Measurements from ENCODE around the gene ANKRD6. TPM values are rescaled to one million over a fixed set of nuclear protein-coding genes. Genes with fewer than 3 reads are reported as not detected.

Gene ANKRD6
- total RNA-seq, 1 donor from 2014 or later = 7.1 TPM

DNA sequence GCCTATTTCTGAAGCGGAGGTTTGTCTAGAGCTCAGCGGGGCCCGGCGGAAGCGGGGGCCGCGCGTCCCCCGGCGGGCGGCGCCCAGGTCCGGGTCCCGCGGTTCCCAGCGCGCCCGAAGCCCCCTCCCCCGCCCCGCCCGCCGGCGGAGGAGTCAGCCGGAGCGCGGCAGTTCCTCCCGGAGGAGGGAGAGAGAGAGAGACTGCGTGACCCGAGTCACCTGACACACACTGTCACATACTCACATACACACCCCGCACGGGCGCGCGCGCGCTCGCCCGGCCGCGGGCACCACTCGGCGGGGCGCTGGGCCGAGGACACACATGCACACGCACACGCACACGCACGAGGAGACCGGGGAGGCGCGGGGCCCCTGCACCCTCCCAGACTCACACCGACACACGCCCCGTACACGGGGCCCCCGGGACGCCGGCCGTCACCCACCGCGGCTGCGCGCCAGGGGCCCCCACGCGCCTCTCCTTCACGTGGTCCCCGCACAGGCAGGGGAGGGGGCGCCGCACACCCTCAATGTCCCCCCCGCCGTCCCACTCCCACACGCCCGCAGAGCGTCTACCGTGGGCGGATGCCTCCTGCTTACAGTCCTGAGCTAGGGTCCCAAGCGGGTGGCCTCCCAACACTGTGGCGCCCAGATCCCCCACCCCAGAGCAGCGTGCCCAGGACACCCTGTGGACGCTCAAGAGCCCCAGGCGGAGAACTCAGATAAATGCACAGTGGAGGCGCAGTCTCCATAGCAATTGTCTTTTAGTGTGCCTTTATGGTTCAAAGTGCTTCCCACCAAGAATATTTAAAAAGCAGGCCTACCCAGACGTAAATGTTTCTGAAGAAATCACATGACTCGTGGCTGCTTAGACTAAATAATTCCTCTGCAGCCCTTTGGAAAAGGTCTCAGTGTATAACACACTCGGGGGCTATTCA is 20.6 kb upstream of the ANKRD6 start, which contains the start of gene RRAGD:
Gene RRAGD (minus strand): TSS at position 203 of the 935 bp plus-strand sequence. CDS start 280 bp downstream, outside the sequence.
- ATAC-seq (peak; percentile 93), DNase-seq (ENCODE audit: low spot score) (peak; percentile 80)

DNA sequence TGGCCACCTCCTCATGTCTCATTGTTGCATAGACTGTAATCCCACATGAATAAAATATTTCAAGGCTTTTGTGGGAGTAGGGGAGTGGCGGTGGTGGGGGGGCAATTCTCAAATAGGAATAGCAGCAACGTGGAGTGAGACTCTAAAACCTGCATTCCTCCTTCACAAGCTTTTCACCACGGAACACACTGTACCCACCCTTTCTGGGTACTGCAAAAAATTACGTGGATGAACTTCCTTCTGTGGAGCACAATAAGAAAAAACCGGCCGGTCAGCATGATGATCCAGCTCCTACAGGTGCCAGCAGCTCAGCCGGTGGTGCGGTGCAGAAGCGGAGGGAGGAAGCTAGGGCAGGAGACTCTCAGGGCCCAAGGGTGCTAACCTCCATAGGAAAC is 19.9 kb upstream of the ANKRD6 start:
- DNase-seq (ENCODE audit: low spot score) = no peak
- ATAC-seq = no peak

DNA sequence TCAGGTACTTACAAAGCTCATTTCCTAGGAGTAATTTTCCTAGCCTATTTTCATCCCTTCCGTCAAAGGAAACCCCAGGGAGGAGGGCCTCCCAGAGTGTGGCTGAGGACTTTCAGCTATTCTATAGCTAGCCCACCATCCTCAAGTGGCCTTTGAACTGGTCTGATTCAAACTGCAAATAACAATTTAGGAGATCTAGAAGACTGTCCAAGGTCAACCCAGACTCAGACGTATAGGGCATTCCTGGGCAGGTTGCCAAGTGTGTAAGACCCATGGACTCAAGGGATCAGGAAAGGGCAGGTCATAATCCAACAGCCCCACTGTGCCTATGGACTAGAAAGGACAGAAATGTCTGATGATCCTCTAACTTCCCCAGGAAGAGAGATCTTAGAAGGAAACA is 18.7 kb upstream of the ANKRD6 start:
- no peak for DNase-seq (ENCODE audit: low spot score)
- ATAC-seq = no peak

DNA sequence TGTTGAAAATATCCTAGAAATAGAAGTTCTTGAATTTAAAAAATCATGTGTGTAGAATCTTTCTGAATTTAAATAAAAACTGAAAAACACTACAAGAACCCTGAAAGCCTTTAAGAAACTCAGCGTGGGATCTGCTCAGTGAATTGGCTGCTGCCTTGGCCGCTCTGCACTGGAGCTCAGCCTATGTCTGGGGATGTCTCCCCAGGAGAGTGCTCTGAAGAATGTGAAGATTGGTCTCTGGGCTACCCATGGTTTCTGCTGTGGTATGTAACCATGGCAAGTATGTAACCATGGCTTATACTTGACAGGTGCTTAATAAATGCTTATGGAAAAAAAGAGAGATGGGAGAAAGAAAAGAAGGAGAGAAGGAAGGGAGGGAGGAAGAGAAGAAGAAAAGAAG is 17.8 kb upstream of the ANKRD6 start:
- ATAC-seq = no peak
- DNase-seq (ENCODE audit: low spot score) = no peak

DNA sequence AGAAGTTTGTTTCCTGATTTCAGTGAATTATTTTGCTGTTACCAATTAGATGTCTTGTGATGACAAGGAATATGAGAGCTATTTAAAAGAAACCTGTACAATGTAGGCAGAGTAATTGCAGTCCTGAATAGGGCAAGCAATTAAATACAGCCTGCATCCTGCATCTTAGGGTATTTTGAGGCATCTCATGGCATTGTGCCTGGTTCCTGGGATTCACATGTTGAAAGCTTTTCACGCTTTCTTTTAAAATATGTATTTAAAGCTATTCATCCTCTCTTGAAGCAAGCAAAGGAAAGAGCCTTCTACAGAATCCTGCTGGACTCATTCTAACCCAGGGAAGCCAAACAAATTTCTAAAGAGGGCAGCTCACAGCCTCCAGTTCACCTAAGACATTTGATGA is 16.2 kb upstream of the ANKRD6 start:
- DNase-seq (ENCODE audit: low spot score) = no peak
- no peak for ATAC-seq

DNA sequence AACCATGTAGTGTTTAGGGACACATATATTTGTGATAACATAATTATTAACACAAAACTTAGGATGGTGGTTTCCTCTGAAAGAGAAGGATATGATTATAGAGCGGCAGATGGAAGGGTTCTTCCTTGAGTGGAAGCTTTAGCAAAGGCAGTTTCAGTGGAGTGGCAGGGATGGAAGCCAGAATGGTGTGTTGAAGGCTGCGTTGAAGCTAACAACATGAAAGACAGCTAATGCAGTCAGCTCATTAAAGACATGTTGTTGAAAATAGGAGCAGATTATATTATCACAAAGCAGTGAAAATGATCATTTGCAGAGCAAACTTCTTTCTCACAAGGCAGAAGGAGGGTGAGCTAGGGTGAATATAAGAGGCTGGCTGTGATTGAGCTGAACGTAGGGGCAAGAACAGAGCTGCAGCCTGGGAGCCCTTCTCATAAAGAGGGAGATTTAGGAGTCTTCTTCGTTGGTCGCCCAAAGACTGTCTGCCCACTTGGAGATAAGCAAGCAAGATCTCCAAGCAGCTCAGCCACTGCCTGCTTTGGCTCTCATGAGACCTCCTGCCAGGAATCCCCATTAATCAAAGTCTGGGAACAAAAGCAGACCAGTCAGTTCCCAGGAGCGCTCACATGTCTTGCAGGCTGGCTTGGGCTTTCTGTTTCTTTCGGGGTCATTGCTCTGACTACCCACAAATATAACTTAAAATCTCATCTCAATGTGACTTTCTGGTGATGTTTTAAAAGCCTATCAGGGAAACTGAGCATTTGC is 2.6 kb upstream of the ANKRD6 start:
- DNase-seq (ENCODE audit: low spot score) (no peak), ATAC-seq (no peak)

DNA sequence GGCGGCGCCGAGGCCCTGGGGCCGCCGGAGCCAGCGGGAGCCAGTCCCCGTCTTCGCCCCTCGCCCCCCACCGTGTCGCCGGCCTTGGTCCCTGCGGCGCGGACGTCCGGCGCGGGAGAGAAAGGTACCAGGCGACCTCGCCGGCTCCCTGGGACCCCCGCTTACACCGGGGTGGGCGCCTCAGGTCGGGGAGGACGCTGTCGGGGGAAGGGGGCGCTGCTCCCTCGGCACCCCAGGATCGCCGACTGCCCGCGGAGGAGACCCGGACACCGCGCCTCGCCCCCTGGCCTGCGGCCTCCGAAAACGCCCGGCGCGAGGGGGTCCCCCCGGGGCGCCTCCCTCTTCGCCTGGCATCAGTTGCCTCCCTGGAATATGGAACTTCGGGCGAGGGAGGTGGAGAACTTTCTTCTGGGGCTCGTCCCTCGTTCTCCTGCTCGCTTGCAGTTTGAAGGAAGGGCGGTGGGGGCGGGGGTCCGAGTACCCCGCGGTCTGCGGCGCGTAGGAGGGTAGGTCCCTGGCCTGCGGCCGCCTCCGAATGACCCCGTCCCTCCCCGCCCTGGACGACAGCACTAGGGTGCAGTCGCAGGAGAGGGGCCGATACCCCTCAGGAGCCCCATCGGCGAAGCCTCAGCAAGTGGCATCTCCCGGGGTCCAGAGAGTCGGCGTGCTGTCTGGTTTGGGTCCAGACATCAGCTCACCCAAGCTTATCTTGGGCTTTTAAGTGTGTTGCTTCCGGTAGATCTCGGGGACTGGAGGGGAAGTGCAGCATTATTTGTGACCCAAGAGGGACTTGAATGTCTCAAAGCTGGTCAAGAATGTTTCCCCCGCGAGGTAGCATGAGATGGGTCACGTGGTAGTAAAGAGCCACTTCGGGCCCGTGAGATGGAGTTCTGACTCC is 549 bp downstream of the ANKRD6 start:
- ATAC-seq (peak; percentile 46), DNase-seq (ENCODE audit: low spot score) (peak; percentile 51)

DNA sequence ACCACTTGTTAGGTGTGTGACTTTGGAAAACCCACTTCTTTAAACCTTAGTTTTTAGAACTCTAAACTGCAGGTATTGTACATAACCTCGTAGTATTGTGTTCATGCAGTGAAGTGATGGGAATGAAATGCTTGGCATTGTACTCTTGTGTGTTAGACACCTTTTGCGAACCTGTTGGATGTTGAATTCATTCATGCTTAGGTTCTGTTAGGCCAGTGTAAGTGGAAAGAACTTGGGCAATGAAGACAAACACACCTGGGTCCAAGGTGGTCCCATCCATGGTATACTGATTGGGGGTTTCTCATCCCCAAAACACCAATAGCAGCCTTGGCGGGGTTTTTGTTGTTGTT is 1.2 kb downstream of the ANKRD6 start:
- ATAC-seq = no peak
- no peak for DNase-seq (ENCODE audit: low spot score)

DNA sequence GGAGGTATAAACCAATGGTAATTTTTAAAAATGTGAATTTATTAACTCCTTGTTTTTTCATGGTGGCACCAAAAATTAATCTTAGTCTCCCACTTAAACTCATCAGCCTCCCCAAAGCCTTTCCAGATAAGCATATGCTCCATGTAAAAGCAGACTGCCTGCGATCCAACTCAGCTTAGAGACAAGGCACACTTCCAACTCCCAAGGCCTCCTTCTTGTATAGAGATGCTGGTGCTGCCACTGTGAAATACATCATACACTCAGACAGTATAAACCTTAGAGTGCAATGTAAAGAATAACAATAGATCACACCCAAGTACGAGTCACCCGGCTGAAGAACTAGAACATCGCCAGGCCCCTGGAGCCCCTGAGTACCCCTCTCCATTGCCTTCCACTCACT is 2.0 kb downstream of the ANKRD6 start:
- ATAC-seq (no peak), DNase-seq (ENCODE audit: low spot score) (no peak)

DNA sequence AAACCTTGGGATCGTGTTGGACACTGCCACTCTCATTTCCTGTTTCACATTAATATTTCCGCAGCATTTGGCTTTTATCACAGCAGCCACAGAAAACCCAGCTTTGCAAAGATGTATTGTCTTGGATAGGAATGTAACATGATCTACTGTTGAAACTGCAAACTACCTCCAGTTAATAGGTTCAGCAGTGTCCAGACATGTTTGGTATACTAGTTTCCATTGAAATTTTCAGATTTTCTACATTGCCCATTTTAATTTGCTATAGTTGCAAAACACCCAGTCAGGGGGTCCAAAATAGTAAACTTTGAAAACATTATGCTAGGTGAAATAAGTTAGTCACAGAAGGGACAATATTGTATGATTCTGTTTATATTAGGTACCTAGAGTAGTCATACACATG is 3.3 kb downstream of the ANKRD6 start:
- DNase-seq (ENCODE audit: low spot score) = no peak
- ATAC-seq = no peak

DNA sequence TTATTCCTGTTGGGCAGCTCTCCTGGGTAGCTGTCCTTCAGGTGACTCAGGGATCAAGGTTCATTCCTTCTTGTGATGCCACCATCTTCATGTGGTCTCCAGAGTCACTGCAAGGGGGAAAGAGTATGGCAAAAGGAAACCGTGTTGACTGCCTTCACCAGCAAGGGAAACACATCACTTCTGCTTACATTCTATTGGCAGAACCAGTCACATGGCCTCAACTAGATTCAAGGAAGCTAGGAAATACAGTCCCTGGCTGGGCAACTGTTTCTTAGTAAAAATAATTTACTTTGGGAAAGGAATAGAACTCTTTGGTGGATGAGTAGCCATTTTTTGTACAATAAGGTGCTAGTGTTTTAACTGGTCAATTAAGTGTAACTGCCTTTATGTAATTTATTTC is 5.3 kb downstream of the ANKRD6 start:
- ATAC-seq (no peak), DNase-seq (ENCODE audit: low spot score) (no peak)

DNA sequence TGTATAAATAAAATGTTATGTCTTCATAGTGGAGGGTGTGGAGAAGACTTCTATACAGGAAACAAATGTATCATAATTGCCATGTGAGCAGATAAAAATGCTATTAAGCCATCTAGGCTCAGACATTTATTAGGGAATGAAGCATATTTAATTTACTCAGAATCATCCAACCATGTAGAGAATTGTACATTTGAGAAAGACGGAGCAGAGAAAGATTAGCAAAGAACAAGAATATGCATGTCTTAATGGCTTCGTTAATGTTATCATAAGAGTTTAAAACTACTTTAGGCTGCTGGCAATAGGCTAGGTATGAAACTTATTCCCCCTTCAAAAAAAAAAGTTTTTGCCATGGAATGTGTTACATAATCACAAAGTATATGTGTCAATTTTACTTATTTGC is 6.1 kb downstream of the ANKRD6 start:
- no peak for ATAC-seq
- DNase-seq (ENCODE audit: low spot score) = no peak

DNA sequence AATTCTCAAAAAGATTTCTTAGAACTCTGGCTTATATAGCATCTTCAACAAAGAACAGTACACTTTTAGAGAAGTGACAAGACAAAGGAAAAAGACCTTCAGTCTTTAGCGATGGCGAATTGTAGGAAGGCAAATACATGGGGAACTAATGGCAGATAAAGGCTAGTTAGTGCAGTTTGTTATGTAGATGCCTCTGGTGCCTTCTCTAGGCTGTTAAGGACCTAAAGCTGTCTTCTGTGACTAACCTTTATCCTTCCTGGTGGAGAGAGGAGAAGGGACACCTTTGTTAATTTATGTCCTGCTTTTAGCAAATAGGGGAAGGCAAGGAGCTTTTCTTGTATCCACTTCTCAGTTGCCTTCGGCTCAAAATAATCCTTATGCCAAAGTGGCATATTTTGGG is 7.2 kb downstream of the ANKRD6 start:
- DNase-seq (ENCODE audit: low spot score) (no peak), ATAC-seq (no peak)

DNA sequence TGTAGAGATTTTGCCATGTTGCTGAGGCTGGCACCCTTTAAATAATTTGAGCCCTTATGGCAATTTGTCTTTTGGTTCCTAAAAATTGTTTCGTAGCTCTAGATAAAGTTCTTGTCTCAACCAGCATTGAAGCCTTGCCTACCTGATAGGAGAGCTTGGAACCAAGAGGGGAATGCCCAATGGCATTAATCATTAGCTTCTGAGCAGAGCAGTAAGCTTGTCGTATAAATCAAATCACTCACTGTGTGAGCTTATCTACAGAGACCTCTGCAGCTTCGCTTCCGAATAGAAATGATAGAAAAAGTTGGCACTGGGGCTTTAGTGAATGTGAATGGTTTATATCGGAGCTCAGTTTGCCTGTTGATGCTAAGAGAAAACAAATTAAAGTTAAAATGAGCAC is 10.7 kb downstream of the ANKRD6 start:
- DNase-seq (ENCODE audit: low spot score) (no peak), ATAC-seq (peak; percentile 100)

DNA sequence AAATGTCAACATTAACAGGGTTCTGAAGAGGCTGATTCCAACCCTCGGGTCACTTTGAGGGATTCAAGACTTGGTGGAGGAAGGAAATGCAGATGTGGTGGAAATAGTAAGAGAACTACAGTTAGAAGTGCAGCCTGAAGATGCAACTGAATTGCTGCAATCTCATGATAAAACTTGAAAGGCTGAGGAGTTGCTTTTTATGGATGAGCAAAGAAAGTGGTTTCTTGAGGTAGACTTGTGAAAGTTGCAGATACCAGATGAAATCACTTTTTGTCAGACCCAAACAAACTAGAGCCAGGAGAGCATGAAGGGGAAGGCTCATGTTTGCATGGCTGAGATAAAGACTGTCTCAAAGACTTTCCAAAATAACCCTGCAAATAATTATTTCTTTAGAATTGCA is 16.2 kb downstream of the ANKRD6 start:
- no peak for ATAC-seq
- no peak for DNase-seq (ENCODE audit: low spot score)

DNA sequence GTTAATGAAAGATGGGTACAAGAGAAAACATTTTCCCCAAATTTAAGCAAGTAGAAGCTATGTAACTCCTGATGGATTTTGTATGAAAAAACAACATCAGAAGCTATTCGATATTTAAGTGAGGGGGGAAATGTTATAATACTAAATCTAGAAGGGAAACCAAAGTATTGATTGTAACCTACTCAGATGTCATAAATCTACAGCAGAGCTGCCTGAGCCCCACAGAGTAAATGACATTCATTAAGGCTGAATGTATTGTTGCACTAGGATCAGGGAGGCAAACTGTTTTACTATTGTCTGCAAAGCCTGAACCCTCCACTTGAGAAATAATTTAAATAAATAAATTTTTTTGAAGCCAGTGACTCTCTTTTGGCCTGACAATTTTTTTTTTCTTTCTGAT is 19.3 kb downstream of the ANKRD6 start:
- ATAC-seq (no peak), DNase-seq (ENCODE audit: low spot score) (no peak)

DNA sequence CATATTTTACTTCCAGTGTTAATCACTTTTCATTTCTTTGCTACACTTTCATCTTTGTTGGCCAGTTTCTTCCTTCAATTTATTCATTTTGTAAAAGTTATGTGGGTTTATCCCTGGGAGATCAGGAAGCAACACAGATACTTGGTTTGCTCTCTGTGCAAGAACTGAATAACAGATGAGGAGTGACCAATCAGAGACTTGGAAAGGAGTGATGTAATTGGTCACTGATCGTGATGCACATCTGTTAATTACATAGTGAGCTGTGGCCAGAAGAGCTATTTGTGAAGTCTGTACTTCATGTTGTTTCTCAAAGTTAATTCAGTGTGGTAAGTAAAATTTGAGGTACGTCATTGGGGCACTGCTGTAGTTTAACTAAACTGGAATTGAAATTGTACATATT is 21.3 kb downstream of the ANKRD6 start:
- no peak for DNase-seq (ENCODE audit: low spot score)
- no peak for ATAC-seq

DNA sequence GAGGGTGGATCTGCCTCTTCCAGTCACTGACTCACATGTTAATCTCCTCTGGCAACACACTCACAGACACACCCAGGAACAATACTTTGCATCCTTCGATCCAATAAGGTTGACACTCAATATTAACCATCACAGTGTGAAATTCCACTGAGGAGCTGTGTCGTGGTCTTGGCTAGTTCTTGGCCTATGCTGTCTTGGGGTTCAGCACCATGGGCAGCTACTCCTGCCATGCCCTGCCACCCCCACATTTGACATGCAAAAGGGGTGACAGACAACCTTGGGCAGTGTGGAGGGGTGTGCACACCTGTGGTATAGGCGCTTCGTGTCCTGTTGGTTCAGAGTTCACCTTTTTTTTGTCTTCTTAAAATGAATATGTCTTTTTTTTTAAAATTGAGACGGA is 25.8 kb downstream of the ANKRD6 start:
- DNase-seq (ENCODE audit: low spot score) = no peak
- ATAC-seq = no peak

DNA sequence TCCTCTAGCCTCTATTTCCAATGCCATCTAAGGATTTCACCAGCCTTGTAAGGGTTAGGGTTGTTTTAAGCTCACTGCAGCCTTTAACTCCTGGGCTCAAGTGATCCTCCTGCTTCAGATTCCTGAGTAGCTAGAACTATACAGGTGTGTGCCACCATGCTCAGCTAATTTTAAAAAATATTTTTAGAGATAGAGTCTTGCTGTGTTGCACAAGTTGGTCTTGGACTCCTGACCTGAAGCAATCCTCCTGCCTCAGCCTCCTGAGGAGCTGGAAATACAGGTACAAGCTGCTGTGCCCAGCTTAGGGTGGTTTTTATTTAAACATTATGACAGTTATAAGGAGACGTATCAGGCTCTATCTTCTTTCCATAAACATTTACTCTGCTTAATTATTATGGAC is 26.5 kb downstream of the ANKRD6 start:
- DNase-seq (ENCODE audit: low spot score) (no peak), ATAC-seq (no peak)

DNA sequence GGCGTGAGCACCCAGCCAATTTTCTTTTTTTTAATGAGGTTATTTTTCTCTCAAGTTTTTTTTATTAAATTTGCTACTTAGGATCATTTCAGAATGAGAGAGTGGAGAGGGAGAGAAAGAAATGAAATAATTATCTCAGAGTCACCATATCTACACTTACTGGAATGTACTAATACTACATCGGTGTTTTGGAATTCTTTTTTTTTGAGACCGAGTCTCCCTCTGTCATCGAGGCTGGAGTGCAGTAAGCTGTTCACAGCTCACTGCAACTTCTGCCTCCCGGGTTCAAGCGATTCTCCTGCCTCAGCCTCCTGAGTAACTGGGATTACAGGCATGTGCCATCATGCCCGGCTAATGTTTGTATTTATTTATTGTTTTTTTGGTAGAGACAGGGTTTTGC is 27.8 kb downstream of the ANKRD6 start:
- ATAC-seq (no peak), DNase-seq (ENCODE audit: low spot score) (no peak)

DNA sequence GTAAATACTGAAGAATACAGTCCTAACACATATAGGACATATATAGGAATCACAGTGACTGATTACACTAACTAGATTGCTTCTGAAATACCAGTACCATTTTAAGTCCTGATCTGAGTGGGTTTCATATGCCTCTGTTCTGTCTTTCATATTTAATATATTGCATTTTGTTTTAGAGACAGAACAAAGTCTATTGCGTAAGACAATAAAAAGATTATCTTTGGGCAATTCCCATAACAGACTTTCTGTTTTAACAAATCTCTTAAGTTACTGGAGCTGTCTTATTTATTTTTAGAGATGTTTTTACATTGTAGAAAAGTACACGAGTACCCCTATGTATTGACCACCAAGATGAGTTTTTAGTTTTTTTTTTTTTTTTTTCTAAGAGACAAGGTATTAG is 29.6 kb downstream of the ANKRD6 start:
- DNase-seq (ENCODE audit: low spot score) = no peak
- no peak for ATAC-seq
